HepG2 (cell line): ENCODE data around the gene ART4. TPM values are rescaled to one million over a fixed set of nuclear protein-coding genes. Genes with fewer than 3 reads are reported as not detected.

Experiments
- ELF3 ChIP-seq: IDR thresholded peaks from 2 replicates; pipeline ENCODE4 v1.6.1; 2016; ENCODE audit warnings: missing genetic modification reagents, missing compliant biosample characterization
- ELF4 ChIP-seq: sonication (generic); formaldehyde crosslinking; IDR thresholded peaks from 2 replicates; pipeline ENCODE4 v1.5.0; 2020; ENCODE audit warnings: missing genetic modification reagents, mild to moderate bottlenecking, moderate library complexity, borderline replicate concordance
- KDM5B ChIP-seq: sonication (generic); formaldehyde crosslinking; IDR thresholded peaks from 2 replicates; pipeline ENCODE4 v1.4.0; 2020; ENCODE audit warnings: missing genetic modification reagents, mild to moderate bottlenecking, borderline replicate concordance
- MED13 ChIP-seq: sonication (generic); formaldehyde crosslinking; IDR thresholded peaks from 2 replicates; pipeline ENCODE4 v1.5.0; 2020; ENCODE audit warnings: missing genetic modification reagents
- MXD4 ChIP-seq: IDR thresholded peaks from 2 replicates; pipeline ENCODE4 v1.6.1; 2016; ENCODE audit warnings: mild to moderate bottlenecking, missing biosample characterization, missing genetic modification reagents
- MYC ChIP-seq: sonication (generic); formaldehyde crosslinking; IDR thresholded peaks from 2 replicates; pipeline ENCODE4 v1.9.0; 2021; ENCODE audit warnings: missing genetic modification reagents, borderline replicate concordance
- MZF1 ChIP-seq: sonication (generic); formaldehyde crosslinking; IDR thresholded peaks from 2 replicates; pipeline ENCODE4 v1.8.1; 2023; ENCODE audit warnings: mild to moderate bottlenecking, missing genetic modification reagents, borderline replicate concordance
- NKX3-1 ChIP-seq: sonication (generic); formaldehyde crosslinking; IDR thresholded peaks from 2 replicates; pipeline ENCODE4 v1.5.0; 2020; ENCODE audit warnings: missing genetic modification reagents
- NR2C2 ChIP-seq: sonication (generic); formaldehyde crosslinking; IDR thresholded peaks from 2 replicates; pipeline ENCODE4 v1.4.0; 2020; ENCODE audit warnings: missing genetic modification reagents, mild to moderate bottlenecking, moderate library complexity, borderline replicate concordance
- PCBP1 ChIP-seq: fragments of 200-400 bp; formaldehyde crosslinking; IDR thresholded peaks from 2 replicates; pipeline ENCODE4 v1.6.1; 2017; ENCODE audit warnings: mild to moderate bottlenecking, low read depth, low read length, borderline replicate concordance
- REPIN1 ChIP-seq: sonication (generic); formaldehyde crosslinking; IDR thresholded peaks from 2 replicates; pipeline ENCODE4 v1.8.0; 2022; ENCODE audit warnings: missing genetic modification reagents, low read depth, mild to moderate bottlenecking, borderline replicate concordance
- SNAI1 ChIP-seq: sonication (generic); formaldehyde crosslinking; IDR thresholded peaks from 2 replicates; pipeline ENCODE4 v1.5.0; 2020; ENCODE audit warnings: mild to moderate bottlenecking, missing genetic modification reagents, borderline replicate concordance
- SRSF9 ChIP-seq: fragments of 200-400 bp; formaldehyde crosslinking; IDR thresholded peaks from 2 replicates; pipeline ENCODE4 v1.6.1; 2018; ENCODE audit warnings: borderline replicate concordance, mild to moderate bottlenecking, low read depth, low read length; ENCODE audit not compliant: insufficient read depth, poor library complexity, severe bottlenecking
- ZFP36L1 ChIP-seq: sonication (generic); formaldehyde crosslinking; IDR thresholded peaks from 2 replicates; pipeline ENCODE4 v1.8.0; 2022; ENCODE audit warnings: mild to moderate bottlenecking, missing genetic modification reagents, moderate library complexity
- ZNF143 ChIP-seq: sonication (generic); formaldehyde crosslinking; IDR thresholded peaks from 2 replicates; pipeline ENCODE4 v1.4.0; 2020; ENCODE audit warnings: missing genetic modification reagents
- ZNF232 ChIP-seq: sonication (generic); formaldehyde crosslinking; IDR thresholded peaks from 2 replicates; pipeline ENCODE4 v1.4.0; 2020; ENCODE audit warnings: missing genetic modification reagents, borderline replicate concordance
- ZNF292 ChIP-seq: sonication (generic); formaldehyde crosslinking; IDR thresholded peaks from 2 replicates; pipeline ENCODE4 v1.8.1; 2022; ENCODE audit warnings: mild to moderate bottlenecking, low read depth, missing genetic modification reagents, borderline replicate concordance
- ZNF441 ChIP-seq: sonication (generic); formaldehyde crosslinking; IDR thresholded peaks from 2 replicates; pipeline ENCODE4 v1.7.0; 2021; ENCODE audit warnings: missing genetic modification reagents, borderline replicate concordance
- ZNF468 ChIP-seq: sonication (generic); formaldehyde crosslinking; IDR thresholded peaks from 2 replicates; pipeline ENCODE4 v1.8.0; 2022; ENCODE audit warnings: mild to moderate bottlenecking, moderate library complexity, missing genetic modification reagents
- ZNF570 ChIP-seq: sonication (generic); formaldehyde crosslinking; IDR thresholded peaks from 2 replicates; pipeline ENCODE4 v1.4.0; 2020; ENCODE audit warnings: mild to moderate bottlenecking, missing genetic modification reagents, borderline replicate concordance
- ZNF615 ChIP-seq: sonication (generic); formaldehyde crosslinking; IDR thresholded peaks from 2 replicates; pipeline ENCODE4 v1.5.0; 2020; ENCODE audit warnings: mild to moderate bottlenecking, missing genetic modification reagents, borderline replicate concordance
- ZNF670 ChIP-seq: sonication (generic); formaldehyde crosslinking; IDR thresholded peaks from 2 replicates; pipeline ENCODE4 v1.8.0; 2022; ENCODE audit warnings: mild to moderate bottlenecking, missing genetic modification reagents, borderline replicate concordance
- polyA plus RNA-seq, 8 experiments: library from polyadenylated mRNA; depleted of rRNA in 3 of 8; stranded (reverse) in 7 of 8; unstranded in 1 of 8; fragments of >200 nt; fragmentation: Illumina TruSeq in 4 of 8; extraction: Trizol in 4 of 8; gene quantifications; 2 replicates each; pipeline versions ENCODE4 v1.2.1 to v1.2.3, GENCODE V29; 2011 to 2016; ENCODE audit warnings: low read depth in 4 of 8, missing spikeins in 1 of 8, mixed read lengths in 1 of 8; ENCODE audit not compliant: insufficient read depth in 1 of 8
- total RNA-seq, 5 experiments: library from RNA; depleted of rRNA; stranded (reverse); fragments of >200 nt; fragmentation: Illumina TruSeq; extraction: Trizol; gene quantifications; 2 replicates each; pipeline ENCODE4 v1.2.3, GENCODE V29; 2016; ENCODE audit warnings: low read depth in 1 of 5
- TF ChIP-seq, protein P1 (sequence below): sonication (generic); formaldehyde crosslinking; IDR thresholded peaks from 2 replicates; pipeline ENCODE4 v1.5.1; 2020; ENCODE audit warnings: mild to moderate bottlenecking, missing genetic modification reagents, borderline replicate concordance
- TF ChIP-seq, protein P2 (sequence below): sonication (generic); formaldehyde crosslinking; IDR thresholded peaks from 2 replicates; pipeline ENCODE4 v1.8.1; 2023; ENCODE audit warnings: mild to moderate bottlenecking, missing genetic modification reagents
- TF ChIP-seq, protein P3 (sequence below): sonication (generic); formaldehyde crosslinking; IDR thresholded peaks from 2 replicates; pipeline ENCODE4 v1.5.0; 2020; ENCODE audit warnings: mild to moderate bottlenecking, missing genetic modification reagents

Gene ART4
- total and polyA plus RNA-seq, 2 of the 13 experiments (the other 11 are each of a cell fraction or from before 2014, with no cell fraction given) = 17.6 to 20.3 TPM

DNA sequence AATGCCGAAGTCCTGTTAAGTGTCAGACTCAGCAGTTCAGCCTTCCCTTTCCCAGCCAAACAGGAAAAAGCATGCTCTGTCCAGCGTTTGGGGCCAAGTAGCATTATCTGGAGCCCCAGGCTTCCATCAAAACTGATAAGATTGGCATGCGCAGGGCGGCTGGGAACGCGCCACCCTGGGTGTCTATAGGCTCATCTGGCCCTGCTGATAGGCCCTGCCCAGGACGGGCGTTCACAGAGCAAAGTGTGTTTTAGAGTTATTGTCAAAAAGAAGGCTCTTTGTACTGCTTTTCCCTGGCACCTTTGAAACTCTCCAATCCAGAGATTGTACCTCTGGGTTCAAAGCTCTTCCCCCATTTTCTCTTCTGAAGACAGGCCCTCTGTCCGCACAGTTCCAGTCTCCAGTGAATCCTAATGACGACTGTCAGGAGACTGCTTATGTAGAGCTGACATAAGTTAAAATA is at the start of gene ART4 (continued):
- no peak for TF ChIP-seq ZNF670
- no peak for TF ChIP-seq SNAI1 (CRISPR knock-in tag)
- TF ChIP-seq ZNF615 (CRISPR knock-in tag) = no peak
- no peak for TF ChIP-seq SRSF9
- no peak for TF ChIP-seq ZFP36L1
- TF ChIP-seq ZNF143 = peak; percentile 27; the same call in 1 of the 2 replicates
- TF ChIP-seq NR2C2 (CRISPR knock-in tag) = no peak
- TF ChIP-seq ELF3 (CRISPR knock-in tag) = peak; percentile 63
- peak; percentile 63; the same call in 1 of the 2 replicates for TF ChIP-seq REPIN1 (CRISPR knock-in tag)
- TF ChIP-seq, protein P1, sequence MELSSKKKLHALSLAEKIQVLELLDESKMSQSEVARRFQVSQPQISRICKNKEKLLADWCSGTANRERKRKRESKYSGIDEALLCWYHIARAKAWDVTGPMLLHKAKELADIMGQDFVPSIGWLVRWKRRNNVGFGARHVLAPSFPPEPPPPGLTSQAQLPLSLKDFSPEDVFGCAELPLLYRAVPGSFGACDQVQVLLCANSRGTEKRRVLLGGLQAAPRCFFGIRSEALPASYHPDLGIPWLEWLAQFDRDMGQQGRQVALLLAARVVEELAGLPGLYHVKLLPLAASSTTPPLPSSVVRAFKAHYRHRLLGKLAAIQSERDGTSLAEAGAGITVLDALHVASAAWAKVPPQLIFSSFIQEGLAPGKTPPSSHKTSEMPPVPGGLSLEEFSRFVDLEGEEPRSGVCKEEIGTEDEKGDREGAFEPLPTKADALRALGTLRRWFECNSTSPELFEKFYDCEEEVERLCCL = no peak
- TF ChIP-seq, protein P2, sequence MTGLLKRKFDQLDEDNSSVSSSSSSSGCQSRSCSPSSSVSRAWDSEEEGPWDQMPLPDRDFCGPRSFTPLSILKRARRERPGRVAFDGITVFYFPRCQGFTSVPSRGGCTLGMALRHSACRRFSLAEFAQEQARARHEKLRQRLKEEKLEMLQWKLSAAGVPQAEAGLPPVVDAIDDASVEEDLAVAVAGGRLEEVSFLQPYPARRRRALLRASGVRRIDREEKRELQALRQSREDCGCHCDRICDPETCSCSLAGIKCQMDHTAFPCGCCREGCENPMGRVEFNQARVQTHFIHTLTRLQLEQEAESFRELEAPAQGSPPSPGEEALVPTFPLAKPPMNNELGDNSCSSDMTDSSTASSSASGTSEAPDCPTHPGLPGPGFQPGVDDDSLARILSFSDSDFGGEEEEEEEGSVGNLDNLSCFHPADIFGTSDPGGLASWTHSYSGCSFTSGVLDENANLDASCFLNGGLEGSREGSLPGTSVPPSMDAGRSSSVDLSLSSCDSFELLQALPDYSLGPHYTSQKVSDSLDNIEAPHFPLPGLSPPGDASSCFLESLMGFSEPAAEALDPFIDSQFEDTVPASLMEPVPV (CRISPR knock-in tag) = 0 out of 2 replicates have a peak, but pooled peaks have one; percentile 46
- TF ChIP-seq ZNF468 (CRISPR knock-in tag) = no peak
- no peak for TF ChIP-seq KDM5B
- no peak; the same call in 1 of the 2 replicates for TF ChIP-seq ZNF292
- TF ChIP-seq ZNF232 (CRISPR knock-in tag) = no peak
- 0 out of 2 replicates have a peak, but pooled peaks have one; percentile 54 for TF ChIP-seq MXD4 (CRISPR knock-in tag)
- TF ChIP-seq PCBP1 = no peak
- TF ChIP-seq MZF1 (CRISPR knock-in tag) = no peak
- no peak for TF ChIP-seq MED13 (CRISPR knock-in tag)
- TF ChIP-seq MYC = no peak
- no peak for TF ChIP-seq ELF4 (CRISPR knock-in tag)
- TF ChIP-seq, protein P3, sequence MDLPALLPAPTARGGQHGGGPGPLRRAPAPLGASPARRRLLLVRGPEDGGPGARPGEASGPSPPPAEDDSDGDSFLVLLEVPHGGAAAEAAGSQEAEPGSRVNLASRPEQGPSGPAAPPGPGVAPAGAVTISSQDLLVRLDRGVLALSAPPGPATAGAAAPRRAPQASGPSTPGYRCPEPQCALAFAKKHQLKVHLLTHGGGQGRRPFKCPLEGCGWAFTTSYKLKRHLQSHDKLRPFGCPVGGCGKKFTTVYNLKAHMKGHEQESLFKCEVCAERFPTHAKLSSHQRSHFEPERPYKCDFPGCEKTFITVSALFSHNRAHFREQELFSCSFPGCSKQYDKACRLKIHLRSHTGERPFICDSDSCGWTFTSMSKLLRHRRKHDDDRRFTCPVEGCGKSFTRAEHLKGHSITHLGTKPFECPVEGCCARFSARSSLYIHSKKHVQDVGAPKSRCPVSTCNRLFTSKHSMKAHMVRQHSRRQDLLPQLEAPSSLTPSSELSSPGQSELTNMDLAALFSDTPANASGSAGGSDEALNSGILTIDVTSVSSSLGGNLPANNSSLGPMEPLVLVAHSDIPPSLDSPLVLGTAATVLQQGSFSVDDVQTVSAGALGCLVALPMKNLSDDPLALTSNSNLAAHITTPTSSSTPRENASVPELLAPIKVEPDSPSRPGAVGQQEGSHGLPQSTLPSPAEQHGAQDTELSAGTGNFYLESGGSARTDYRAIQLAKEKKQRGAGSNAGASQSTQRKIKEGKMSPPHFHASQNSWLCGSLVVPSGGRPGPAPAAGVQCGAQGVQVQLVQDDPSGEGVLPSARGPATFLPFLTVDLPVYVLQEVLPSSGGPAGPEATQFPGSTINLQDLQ (CRISPR knock-in tag) = no peak
- TF ChIP-seq NKX3-1 = no peak
- no peak for TF ChIP-seq ZNF570 (CRISPR knock-in tag)
- no peak for TF ChIP-seq ZNF441 (CRISPR knock-in tag)
